Testis (tissue), 3 donors: ENCODE data around the gene TMEM175. TPM values are rescaled to one million over a fixed set of nuclear protein-coding genes. Genes with fewer than 3 reads are reported as not detected.

Experiments used
- DNase-seq: peaks from one replicate; pipeline ENCODE4 v3.0.0-alpha.2; 2019
- H3K27ac ChIP-seq, 2 donors: fragments of 200-600 bp; sonication (generic); one replicate each; pipeline ENCODE4 v1.5.1; 2019
- H3K27me3 ChIP-seq: fragments of 200-600 bp; sonication (generic); one replicate; pipeline ENCODE4 v1.5.1; 2019
- H3K36me3 ChIP-seq: fragments of 200-600 bp; sonication (generic); one replicate; pipeline ENCODE4 v1.5.1; 2017; ENCODE audit warnings: low read depth; ENCODE audit errors: missing control alignments
- H3K4me1 ChIP-seq: fragments of 200-600 bp; sonication (generic); one replicate; pipeline ENCODE4 v1.5.1; 2019
- H3K4me3 ChIP-seq, 2 donors: fragments of 200-600 bp; sonication (generic); one replicate each; pipeline ENCODE4 v1.5.1; 2017 to 2019
- H3K9me3 ChIP-seq: fragments of 200-600 bp; sonication (generic); one replicate; pipeline ENCODE4 v1.5.1; 2017
- CTCF ChIP-seq, 3 experiments: fragments of 450-650 bp in 2 of 3; fragments of 200-600 bp in 1 of 3; sonication (generic) in 1 of 3; IDR thresholded peaks; one replicate each; pipeline ENCODE4 v1.5.1; 2016 to 2019; ENCODE audit warnings: antibody characterized with exemption in 3 of 3, mild to moderate bottlenecking in 2 of 3, moderate library complexity in 1 of 3
- POLR2A ChIP-seq: fragments of 450-650 bp; IDR thresholded peaks from one replicate; pipeline ENCODE4 v1.6.1; 2017; ENCODE audit warnings: antibody characterized with exemption, mild to moderate bottlenecking, moderate library complexity
- WGBS, 2 donors: methylation state at CpG; one replicate each; pipeline ENCODE4 v1.1.5; 2018; 5-methylcytosine and 5-hydroxymethylcytosine counted together
- intact Hi-C: fragments of 100-400 bp; cut with DNase I; formaldehyde crosslinking; loops from one replicate; pipeline ENCODE4 v1.15.1; 2023; ENCODE audit warnings: low total_unique reads
- polyA plus RNA-seq: library from polyadenylated mRNA; stranded (reverse); fragments of 350-450 nt; fragmentation: Illumina TruSeq; extraction: RNeasy Lipid Tissue Mini Kit (QIAGEN cat#74804); gene quantifications from one replicate; pipeline ENCODE4 v1.2.3, GENCODE V29; 2014; ENCODE audit warnings: low read depth, low replicate concordance; ENCODE audit not compliant: insufficient read depth
- total RNA-seq, 2 donors: library from RNA; depleted of rRNA; stranded (reverse); fragments of >200 nt; gene quantifications; one replicate each; pipeline ENCODE4 v1.2.3, GENCODE V29; 2016

Gene TMEM175
- total and polyA plus RNA-seq, 3 donors from 2014 or later, result 50.5 to 88.2 (median 69.2) TPM

- Histone ChIP-seq H3K27ac (no peak overlapping the region), H3K27me3 (no peaks in the 10 kb centered on the region), H3K4me3 (no peak overlapping the region), H3K9me3 (no peaks in the 10 kb centered on the region), H3K4me1 (peaks cover 7% of the 10 kb centered on the region), H3K36me3 (no peaks in the 10 kb centered on the region)
- intact Hi-C loops, result no loop called here
- DNase-seq, result no peak
- 93 to 95% methylated on average over 22 to 28 of the region's 30 CpGs for WGBS, 2 donors
- TF ChIP-seq POLR2A (no peak), CTCF (IDR thresholded peaks at IDR 0.05) (no peak)
Observed at GRCh38 chr4:950136-951020, 18.1 kb downstream of the TMEM175 start.

- no peak for TF ChIP-seq POLR2A
- TF ChIP-seq CTCF (IDR thresholded peaks at IDR 0.05), result no peak
- Histone ChIP-seq H3K27me3 (no peaks in the 10 kb centered on the region), H3K9me3 (no peaks in the 10 kb centered on the region), H3K4me3 (no peak overlapping the region), H3K36me3 (no peaks in the 10 kb centered on the region), H3K4me1 (peaks cover 7% of the 10 kb centered on the region), H3K27ac (no peak overlapping the region)
- no peak for DNase-seq
- intact Hi-C loops, result no loop called here
- WGBS, 2 donors, result 83 to 85% methylated on average over 6 to 7 of the region's 7 CpGs
Observed at GRCh38 chr4:951186-951585, 18.9 kb downstream of the TMEM175 start.

GRCh38 chr4:951594-952468 lies 19.6 kb downstream of the TMEM175 start:
- Histone ChIP-seq H3K27me3 (no peaks in the 10 kb centered on the region), H3K9me3 (no peaks in the 10 kb centered on the region), H3K4me1 (peaks cover 7% of the 10 kb centered on the region), H3K27ac (no peak overlapping the region), H3K4me3 (no peak overlapping the region), H3K36me3 (no peaks in the 10 kb centered on the region)
- intact Hi-C loops, result no loop called here
- TF ChIP-seq POLR2A (no peak), CTCF (IDR thresholded peaks at IDR 0.05) (no peak)
- 88 to 91% methylated on average over 20 to 21 of the region's 23 CpGs for WGBS, 2 donors
- no peak for DNase-seq

GRCh38 chr4:952881-953573 lies 20.8 kb downstream of the TMEM175 start:
- no peak for DNase-seq
- Histone ChIP-seq H3K27ac (no peak overlapping the region), H3K4me3 (no peak overlapping the region), H3K4me1 (peaks cover 5% of the 10 kb centered on the region), H3K36me3 (no peaks in the 10 kb centered on the region), H3K9me3 (no peaks in the 10 kb centered on the region), H3K27me3 (no peaks in the 10 kb centered on the region)
- no peak for TF ChIP-seq CTCF (IDR thresholded peaks at IDR 0.05)
- TF ChIP-seq POLR2A, result no peak
- 95 to 97% methylated on average over 21 to 28 of the region's 28 CpGs for WGBS, 2 donors
- intact Hi-C loops, result no loop called here
